H9 (cell line): ENCODE results near the gene ATAD3B. TPM values are rescaled to one million over a fixed set of nuclear protein-coding genes. Genes with fewer than 3 reads are reported as not detected.

Source experiments
- DNase-seq: peaks from one replicate; pipeline ENCODE4 v3.0.0-alpha.2; 2017
- H2AFZ ChIP-seq: one replicate; pipeline ENCODE4 v1.6.1; 2013; ENCODE audit warnings: mild to moderate bottlenecking, low read length, control low read depth, moderate library complexity
- H2AK5ac ChIP-seq: 2 replicates; pipeline ENCODE4 v1.6.1; 2013; ENCODE audit warnings: low read length, control low read depth, mixed read lengths; ENCODE audit not compliant: insufficient read length
- H2BK120ac ChIP-seq: one replicate; pipeline ENCODE4 v1.6.1; 2013; ENCODE audit warnings: low read depth, mild to moderate bottlenecking, low read length, control low read depth, inconsistent platforms; ENCODE audit not compliant: poor library complexity, severe bottlenecking
- H2BK12ac ChIP-seq: 2 replicates; pipeline ENCODE4 v1.6.1; 2013; ENCODE audit warnings: low read length, control low read depth, mixed read lengths, low read depth; ENCODE audit not compliant: insufficient read length
- H2BK15ac ChIP-seq: 2 replicates; pipeline ENCODE4 v1.6.1; 2013; ENCODE audit warnings: low read depth, low read length, control low read depth
- H2BK20ac ChIP-seq: one replicate; pipeline ENCODE4 v1.6.1; 2013; ENCODE audit warnings: low read depth, mild to moderate bottlenecking, low read length, control low read depth, inconsistent platforms; ENCODE audit not compliant: poor library complexity, severe bottlenecking
- H2BK5ac ChIP-seq: 2 replicates; pipeline ENCODE4 v1.6.1; 2013; ENCODE audit warnings: low read length, control low read depth, mixed read lengths; ENCODE audit not compliant: insufficient read length
- H3K14ac ChIP-seq: 2 replicates; pipeline ENCODE4 v1.6.1; 2013; ENCODE audit warnings: low read length, control low read depth; ENCODE audit not compliant: insufficient read depth
- H3K18ac ChIP-seq: 2 replicates; pipeline ENCODE4 v1.6.1; 2013; ENCODE audit warnings: low read depth, mild to moderate bottlenecking, mixed read lengths, low read length, control low read depth; ENCODE audit not compliant: insufficient read length
- H3K23ac ChIP-seq: 2 replicates; pipeline ENCODE4 v1.6.1; 2013; ENCODE audit warnings: low read length, control low read depth, mixed read lengths, low read depth; ENCODE audit not compliant: insufficient read length
- H3K23me2 ChIP-seq: 2 replicates; pipeline ENCODE4 v1.6.1; 2013; ENCODE audit warnings: low read depth, mild to moderate bottlenecking, mixed read lengths, low read length, control low read depth; ENCODE audit not compliant: insufficient read length, poor library complexity, severe bottlenecking
- H3K27ac ChIP-seq: 2 replicates; pipeline ENCODE4 v1.5.1; 2013; ENCODE audit warnings: low read length, control low read depth, mixed read lengths, low read depth; ENCODE audit not compliant: insufficient read length
- H3K27me3 ChIP-seq: 2 replicates; pipeline ENCODE4 v1.6.1; 2013; ENCODE audit warnings: low read length, control low read depth, inconsistent platforms; ENCODE audit not compliant: insufficient read depth
- H3K4ac ChIP-seq: 2 replicates; pipeline ENCODE4 v1.6.1; 2013; ENCODE audit warnings: low read depth, mild to moderate bottlenecking, control low read depth, inconsistent platforms, low read length, moderate library complexity
- H3K4me1 ChIP-seq: 2 replicates; pipeline ENCODE4 v1.6.1; 2013; ENCODE audit warnings: low read length, control low read depth, inconsistent platforms; ENCODE audit not compliant: insufficient read depth
- H3K4me2 ChIP-seq: 2 replicates; pipeline ENCODE4 v1.6.1; 2013; ENCODE audit warnings: low read length, control low read depth, mixed read lengths; ENCODE audit not compliant: insufficient read length, insufficient read depth
- H3K56ac ChIP-seq: 2 replicates; pipeline ENCODE4 v1.6.1; 2013; ENCODE audit warnings: low read depth, mild to moderate bottlenecking, mixed read lengths, low read length, control low read depth; ENCODE audit not compliant: insufficient read length
- H3K79me1 ChIP-seq: 2 replicates; pipeline ENCODE4 v1.6.1; 2013; ENCODE audit warnings: low read depth, mild to moderate bottlenecking, moderate library complexity, low read length, control low read depth, inconsistent platforms; ENCODE audit not compliant: insufficient read depth, poor library complexity, severe bottlenecking
- H3K79me2 ChIP-seq: 2 replicates; pipeline ENCODE4 v1.6.1; 2013; ENCODE audit warnings: low read length, control low read depth, inconsistent platforms; ENCODE audit not compliant: insufficient read depth
- H3K9ac ChIP-seq: 2 replicates; pipeline ENCODE4 v1.6.1; 2013; ENCODE audit warnings: low read length, control low read depth, mixed read lengths; ENCODE audit not compliant: insufficient read length; ENCODE audit errors: extremely low read depth
- H3K9me3 ChIP-seq: one replicate; pipeline ENCODE4 v1.6.1; 2013; ENCODE audit warnings: low read depth, low read length, inconsistent platforms; ENCODE audit not compliant: control insufficient read depth
- H3T11ph ChIP-seq: one replicate; pipeline ENCODE4 v1.6.1; 2013; ENCODE audit warnings: mild to moderate bottlenecking, low read length, control low read depth, inconsistent platforms
- H4K20me1 ChIP-seq: one replicate; pipeline ENCODE4 v1.6.1; 2013; ENCODE audit not compliant: control insufficient read depth, insufficient read length, insufficient read depth
- H4K5ac ChIP-seq: 2 replicates; pipeline ENCODE4 v1.6.1; 2013; ENCODE audit warnings: low read depth, mild to moderate bottlenecking, mixed read lengths, low read length, control low read depth; ENCODE audit not compliant: insufficient read length
- H4K8ac ChIP-seq: replicated peaks from 2 replicates; pipeline ENCODE4 v1.6.1; 2013; ENCODE audit warnings: low read length, control low read depth, mixed read lengths, low read depth; ENCODE audit not compliant: insufficient read length
- H4K91ac ChIP-seq: 2 replicates; pipeline ENCODE4 v1.6.1; 2013; ENCODE audit warnings: low read depth, mild to moderate bottlenecking, moderate library complexity, mixed read lengths, low read length, control low read depth; ENCODE audit not compliant: insufficient read length
- H3K27ac Mint-ChIP-seq, 3 experiments: 2 replicates in 2 of 3; 3 replicates in 1 of 3; pipeline ENCODE4 v1.8.0; 2020 to 2021; ENCODE audit warnings: mixed read lengths in 3 of 3, mild to moderate bottlenecking in 1 of 3, moderate library complexity in 1 of 3
- H3K27me3 Mint-ChIP-seq: 2 replicates; pipeline ENCODE4 v1.8.0; 2021; ENCODE audit warnings: low read depth, mild to moderate bottlenecking, moderate library complexity, mixed read lengths
- H3K36me3 Mint-ChIP-seq, 3 experiments: 2 replicates in 2 of 3; 3 replicates in 1 of 3; pipeline ENCODE4 v1.8.0; 2020 to 2021; ENCODE audit warnings: low read depth in 3 of 3, mixed read lengths in 3 of 3; ENCODE audit not compliant: insufficient read depth in 1 of 3
- H3K4me1 Mint-ChIP-seq, 2 experiments: 2 replicates each; pipeline ENCODE4 v1.8.0; 2020; ENCODE audit warnings: mixed read lengths in 2 of 2
- H3K4me3 Mint-ChIP-seq, 2 experiments: 2 replicates in 1 of 2; 3 replicates in 1 of 2; pipeline ENCODE4 v1.8.0; 2020 to 2021; ENCODE audit warnings: mild to moderate bottlenecking in 2 of 2, mixed read lengths in 2 of 2, moderate library complexity in 1 of 2
- H3K9me3 Mint-ChIP-seq, 2 experiments: 2 replicates in 1 of 2; 3 replicates in 1 of 2; pipeline ENCODE4 v1.8.0; 2020; ENCODE audit warnings: mild to moderate bottlenecking in 2 of 2, mixed read lengths in 2 of 2, moderate library complexity in 1 of 2
- CTCF ChIP-seq: fragments of 200-600 bp; sonication (generic); conservative IDR thresholded peaks from 3 replicates; pipeline ENCODE4 v1.8.0; 2021; ENCODE audit warnings: antibody characterized with exemption, mild to moderate bottlenecking
- WGBS: extraction: QIAGEN DNeasy Blood & Tissue Kit; methylation state at CpG from one replicate; pipeline ENCODE4 v1.1.7; 2013; ENCODE audit warnings: missing lambda C conversion rate, low lambda C conversion rate, mixed read lengths; ENCODE audit not compliant: insufficient read length; ENCODE audit errors: extremely low coverage; 5-methylcytosine and 5-hydroxymethylcytosine counted together
- total RNA-seq: library from RNA; stranded (reverse); gene quantifications from 2 replicates; pipeline ENCODE4 v1.2.1, GENCODE V29; 2021

ATAD3B gene
- total RNA-seq, 1 experiment from 2014 or later = 78.6 TPM

- Histone ChIP-seq H4K8ac (no peak overlapping the region), H2AFZ (no peak overlapping the region), H3K18ac (no peak overlapping the region), H3K9me3 (no peaks in the 10 kb centered on the region), H3K79me1 (no peaks in the 10 kb centered on the region), H2BK120ac (no peak overlapping the region), H4K20me1 (no peaks in the 10 kb centered on the region), H3K27me3 (no peaks in the 10 kb centered on the region), H3K4me1 (no peaks in the 10 kb centered on the region), H3K23me2 (no peaks in the 10 kb centered on the region), H3K4me2 (no peak overlapping the region), H2BK5ac (no peak overlapping the region), H2BK12ac (no peak overlapping the region), H2AK5ac (no peak overlapping the region), H3K27ac (no peak overlapping the region), H3K79me2 (no peaks in the 10 kb centered on the region), H2BK20ac (no peak overlapping the region), H2BK15ac (no peak overlapping the region), H3K4ac (no peak overlapping the region), H3K56ac (no peak overlapping the region), H3K9ac (no peak overlapping the region), H3T11ph (no peak overlapping the region), H3K23ac (no peak overlapping the region), H4K91ac (no peak overlapping the region), H3K14ac (no peak overlapping the region), H4K5ac (no peak overlapping the region)
- Mint-ChIP-seq H3K4me3 (peak overlapping the region in 1 of 2 experiments; percentile 51; a peak in 1 of 5 replicates), H3K27ac (no peak overlapping the region), H3K4me1 (no peaks in the 10 kb centered on the region), H3K9me3 (peaks cover 2 to 6% of the 10 kb centered on the region in 2 experiments; a peak in 3 of 5 replicates), H3K36me3 (peaks cover 46 to 68% (median 62%) of the 10 kb centered on the region in 3 experiments), H3K27me3 (no peaks in the 10 kb centered on the region)
- no peak for DNase-seq
- TF ChIP-seq CTCF = no peak
- WGBS = no CpG with 5 or more reads among the region's 19 CpGs
Observed at GRCh38 chr1:1489861-1490260, 18.3 kb downstream of the ATAD3B start.
